ENCODE data around the gene MAP3K7CL. TPM values are rescaled to one million over a fixed set of nuclear protein-coding genes. Genes with fewer than 3 reads are reported as not detected.

Gene MAP3K7CL
- total RNA-seq, 4 donors from 2014 or later = 4.9 to 13.3 (median 6.8) TPM

GRCh38 chr21:29155933-29156260 lies 25.5 kb downstream of the MAP3K7CL start:
- TF ChIP-seq CTCF (IDR thresholded peaks at IDR 0.05; ENCODE audit: low read depth) = no peak

- TF ChIP-seq CTCF (IDR thresholded peaks at IDR 0.05; ENCODE audit: low read depth) = no peak
These were observed 26.6 kb downstream of the MAP3K7CL start for GRCh38 chr21:29157080-29157479.

GRCh38 chr21:29159842-29160241 lies 29.4 kb downstream of the MAP3K7CL start:
- no peak for TF ChIP-seq CTCF (IDR thresholded peaks at IDR 0.05; ENCODE audit: low read depth)

- TF ChIP-seq CTCF (IDR thresholded peaks at IDR 0.05; ENCODE audit: low read depth) = no peak
These were observed 33.1 kb downstream of the MAP3K7CL start for GRCh38 chr21:29163341-29164115.

DNA sequence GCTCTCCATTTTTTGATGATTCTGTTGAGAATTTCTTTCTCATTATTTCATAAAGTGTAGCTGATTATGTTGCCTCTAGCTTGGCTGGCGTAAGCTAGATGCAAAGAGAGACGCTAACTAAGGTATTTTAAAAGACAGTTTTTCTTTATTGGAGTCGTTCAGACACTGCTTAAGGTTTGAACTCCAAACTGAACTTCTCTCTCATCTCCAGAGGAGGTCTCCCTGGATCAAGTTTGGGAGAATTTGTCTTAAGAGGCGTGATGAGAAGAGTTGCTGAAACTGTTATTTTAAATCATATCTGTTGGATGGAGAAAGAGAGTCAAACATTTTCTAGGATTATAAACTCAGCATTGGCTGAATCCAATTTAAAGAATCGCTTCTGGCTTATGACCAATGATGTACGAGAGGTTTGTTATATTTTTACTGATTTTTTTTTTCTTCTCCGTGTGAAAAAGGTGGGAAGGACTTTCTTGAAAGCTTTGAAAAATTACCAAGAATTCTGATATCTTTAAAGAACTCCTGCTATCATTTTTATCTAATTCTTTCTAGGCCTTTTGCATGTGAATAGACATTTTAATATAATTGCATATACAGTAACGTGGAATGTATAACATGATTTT lies 34.0 kb downstream of the MAP3K7CL start:
- no peak for TF ChIP-seq CTCF (IDR thresholded peaks at IDR 0.05; ENCODE audit: low read depth)

DNA sequence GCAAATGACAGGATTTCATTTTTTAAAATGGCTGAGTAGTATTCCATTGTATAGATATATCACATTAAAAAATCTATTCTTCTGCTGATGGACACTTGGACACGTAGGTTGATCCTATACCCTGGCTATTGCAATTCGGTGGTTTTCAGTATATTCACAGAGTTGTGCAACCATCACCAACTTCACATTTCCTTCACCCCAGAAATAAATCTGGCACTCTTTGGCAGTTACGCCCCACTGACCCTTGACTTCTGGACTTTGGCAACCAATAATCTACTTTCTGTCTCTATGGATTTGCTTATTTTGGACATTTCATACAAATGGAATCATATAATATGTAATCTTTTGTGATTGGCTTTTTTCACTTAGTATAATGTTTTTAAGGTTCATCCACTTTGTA lies 35.9 kb downstream of the MAP3K7CL start:
- no peak for TF ChIP-seq CTCF (IDR thresholded peaks at IDR 0.05; ENCODE audit: low read depth)

DNA sequence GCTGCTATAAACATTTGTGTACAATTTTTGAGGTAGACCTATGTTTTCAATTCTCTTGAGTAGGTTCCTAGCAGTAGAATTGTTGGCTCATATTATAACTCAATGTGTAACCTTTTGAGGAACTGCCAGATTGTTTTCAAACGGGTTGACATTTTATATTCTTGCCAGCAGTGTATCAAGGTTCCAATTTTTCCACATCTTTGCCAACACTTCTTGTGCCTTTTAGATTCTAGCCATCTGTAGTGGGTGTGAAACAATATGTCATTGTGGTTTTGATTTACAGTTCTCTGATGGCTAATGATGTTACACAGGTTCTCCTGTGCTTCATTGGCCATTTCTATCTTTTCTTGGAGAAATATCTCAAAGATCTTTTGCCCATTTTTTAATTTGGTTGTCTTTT lies 36.4 kb downstream of the MAP3K7CL start:
- no peak for TF ChIP-seq CTCF (IDR thresholded peaks at IDR 0.05; ENCODE audit: low read depth)
